ENCODE measurements around the gene TEKT5.

DNA sequence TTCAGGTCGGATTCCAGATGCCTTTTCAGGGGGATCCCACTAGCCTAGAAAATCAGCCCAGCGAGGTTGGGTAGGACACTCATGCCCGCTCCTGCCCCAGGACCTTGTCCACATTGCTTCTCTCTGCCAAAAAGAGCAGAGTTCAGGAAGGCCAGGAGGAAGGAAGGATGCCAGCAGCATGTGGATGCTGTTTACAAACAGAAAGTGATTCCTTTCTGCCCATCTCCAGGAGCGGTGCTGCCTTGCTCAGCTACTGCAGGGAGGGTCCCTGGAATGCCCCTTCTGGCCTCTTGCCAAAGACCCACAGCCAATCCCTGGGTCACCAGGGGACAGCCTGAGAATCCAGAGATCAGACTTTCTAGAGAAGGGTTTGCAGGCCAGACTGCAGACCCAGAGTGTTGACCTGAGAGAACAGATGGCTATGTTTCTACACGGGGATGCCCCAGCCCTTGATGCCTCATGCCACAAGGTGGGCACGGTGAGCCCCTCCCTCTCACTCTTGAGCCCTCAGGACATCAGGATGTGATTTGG is 82.0 kb downstream of the TEKT5 start:
- TF ChIP-seq GATA2 (IDR thresholded peaks at IDR 0.05; ENCODE audit: low read depth, low read length) (no peak), GATA3 (IDR thresholded peaks at IDR 0.05; ENCODE audit: low read depth, low read length) (no peak)

Measured in SH-SY5Y (cell line).